Measurements from ENCODE around the gene PTPRD. TPM values are rescaled to one million over a fixed set of nuclear protein-coding genes. Genes with fewer than 3 reads are reported as not detected.

Gene PTPRD
- total RNA-seq, 2 experiments from 2014 or later: not detected

DNA sequence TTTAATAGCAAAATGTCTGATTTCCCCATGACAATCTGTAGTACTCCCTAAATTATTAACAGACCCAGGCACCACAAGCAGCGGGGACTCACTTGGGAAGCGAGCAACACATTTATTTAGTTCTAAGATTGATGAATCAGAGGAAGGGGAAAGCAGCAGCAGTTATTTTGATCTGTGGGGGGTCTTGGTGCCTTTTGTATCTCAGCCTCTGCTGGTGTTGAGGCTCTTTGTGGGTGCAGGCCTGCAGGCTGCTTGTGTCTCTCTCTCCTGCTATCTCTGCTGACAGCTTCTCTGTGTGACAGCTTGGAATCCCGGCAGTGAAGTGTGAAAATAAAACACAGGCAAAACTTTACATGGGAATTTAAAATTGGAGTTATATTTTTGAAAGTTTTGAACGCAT, 1935.1 kb downstream of the PTPRD start:
- no peaks in the 10 kb centered on the region for H3K9me3 Mint-ChIP-seq
- peaks cover 4% of the 10 kb centered on the region for H3K27me3 Mint-ChIP-seq (ENCODE audit: low read depth)
- no peak overlapping the region for H3K4me3 Mint-ChIP-seq
- intact Hi-C loops (cut with micrococcal nuclease): no loop called here
- H3K4me1 Mint-ChIP-seq (ENCODE audit: low read depth): no peaks in the 10 kb centered on the region
- no peak for DNase-seq
- H3K36me3 Mint-ChIP-seq (ENCODE audit: low read depth): no peaks in the 10 kb centered on the region
- CTCF ChIA-PET: no interaction called here
- no peak overlapping the region for H3K27ac Mint-ChIP-seq

DNA sequence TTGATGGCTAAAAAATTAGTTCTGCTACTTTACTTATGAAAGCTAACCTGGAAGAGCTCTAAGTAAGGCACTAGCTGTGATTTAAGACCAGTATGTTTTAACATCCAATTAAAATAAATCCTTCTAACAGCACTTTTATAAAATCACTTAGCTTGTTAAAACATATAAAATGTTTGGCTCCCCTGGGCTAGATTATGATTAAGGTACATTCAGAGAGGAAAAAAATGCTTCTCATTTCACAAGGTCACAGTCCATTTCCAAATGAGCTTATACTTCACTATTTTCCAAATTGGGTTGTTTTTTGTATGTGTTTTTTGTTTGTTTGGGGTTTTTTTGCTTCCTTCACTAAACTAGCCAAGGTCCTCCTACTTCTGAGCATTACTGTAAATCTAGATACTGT, 1938.3 kb downstream of the PTPRD start:
- intact Hi-C loops (cut with micrococcal nuclease): no loop called here
- Mint-ChIP-seq H3K4me1 (ENCODE audit: low read depth) (no peaks in the 10 kb centered on the region), H3K27me3 (ENCODE audit: low read depth) (peaks cover 4% of the 10 kb centered on the region), H3K27ac (no peak overlapping the region), H3K4me3 (no peak overlapping the region), H3K36me3 (ENCODE audit: low read depth) (no peaks in the 10 kb centered on the region), H3K9me3 (no peaks in the 10 kb centered on the region)
- DNase-seq: no peak
- CTCF ChIA-PET: interaction anchor here (0.6 kb wide), 1 partner anchor 84 kb away, joined by 3 read pairs; no protein-coding TSS in a partner anchor

GRCh38 chr9:8673830-8674229, 1939.0 kb downstream of the PTPRD start:
- Mint-ChIP-seq H3K27me3 (ENCODE audit: low read depth) (peaks cover 4% of the 10 kb centered on the region), H3K4me1 (ENCODE audit: low read depth) (no peaks in the 10 kb centered on the region), H3K4me3 (no peak overlapping the region), H3K9me3 (no peaks in the 10 kb centered on the region), H3K27ac (no peak overlapping the region), H3K36me3 (ENCODE audit: low read depth) (no peaks in the 10 kb centered on the region)
- intact Hi-C loops (cut with micrococcal nuclease): no loop called here
- CTCF ChIA-PET: no interaction called here
- no peak for DNase-seq

- Mint-ChIP-seq H3K4me3 (no peak overlapping the region), H3K9me3 (no peaks in the 10 kb centered on the region), H3K27me3 (ENCODE audit: low read depth) (peaks cover 3% of the 10 kb centered on the region), H3K27ac (no peak overlapping the region), H3K36me3 (ENCODE audit: low read depth) (no peaks in the 10 kb centered on the region), H3K4me1 (ENCODE audit: low read depth) (no peaks in the 10 kb centered on the region)
- intact Hi-C loops (cut with micrococcal nuclease): no loop called here
- CTCF ChIA-PET: no interaction called here
- no peak for DNase-seq
Observed at GRCh38 chr9:8670751-8671150, 1942.1 kb downstream of the PTPRD start.

DNA sequence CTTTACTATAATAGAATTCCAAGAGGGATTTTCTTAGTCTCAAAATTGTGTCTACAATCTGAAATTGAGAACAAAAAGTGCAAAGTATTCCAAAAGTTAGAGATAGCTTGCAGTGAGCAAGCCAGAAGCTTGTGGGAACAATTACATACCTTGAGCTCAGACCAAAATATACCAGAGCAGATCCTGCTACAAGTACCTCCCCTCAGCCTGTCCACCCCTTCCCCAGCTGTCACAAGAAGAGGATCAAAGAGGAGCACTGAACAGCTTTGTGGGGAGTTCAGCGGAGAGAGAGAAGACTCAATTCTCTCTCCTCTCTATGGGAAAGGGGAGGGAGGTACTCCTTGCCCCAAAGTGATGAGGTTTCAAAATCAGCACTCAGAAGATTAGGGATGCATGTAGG, 1944.1 kb downstream of the PTPRD start:
- intact Hi-C loops (cut with micrococcal nuclease): no loop called here
- no peak overlapping the region for H3K27ac Mint-ChIP-seq
- no peaks in the 10 kb centered on the region for H3K36me3 Mint-ChIP-seq (ENCODE audit: low read depth)
- CTCF ChIA-PET: no interaction called here
- no peak for DNase-seq
- no peaks in the 10 kb centered on the region for H3K9me3 Mint-ChIP-seq
- no peaks in the 10 kb centered on the region for H3K4me1 Mint-ChIP-seq (ENCODE audit: low read depth)
- no peaks in the 10 kb centered on the region for H3K27me3 Mint-ChIP-seq (ENCODE audit: low read depth)
- no peak overlapping the region for H3K4me3 Mint-ChIP-seq

DNA sequence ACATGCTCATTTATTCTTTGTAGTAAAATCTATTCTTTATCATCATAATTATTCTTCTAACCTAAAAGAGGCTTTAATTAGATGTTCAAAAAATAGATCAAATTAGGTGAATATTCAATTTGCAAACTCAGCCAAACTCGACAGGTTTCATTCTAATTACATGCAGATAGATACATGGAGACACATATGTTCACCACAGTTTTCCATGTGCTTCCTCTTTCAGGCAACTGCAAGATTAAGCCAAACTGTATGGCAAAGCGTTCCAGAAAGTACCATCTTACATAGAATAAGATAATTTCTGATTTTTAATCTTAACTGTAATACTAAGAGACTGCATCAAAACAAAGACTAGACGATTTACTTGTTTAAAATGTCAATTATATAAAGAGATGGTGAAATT, 1944.6 kb downstream of the PTPRD start:
- Mint-ChIP-seq H3K27ac (no peak overlapping the region), H3K36me3 (ENCODE audit: low read depth) (no peaks in the 10 kb centered on the region), H3K4me1 (ENCODE audit: low read depth) (no peaks in the 10 kb centered on the region), H3K27me3 (ENCODE audit: low read depth) (no peaks in the 10 kb centered on the region), H3K9me3 (no peaks in the 10 kb centered on the region), H3K4me3 (no peak overlapping the region)
- no peak for DNase-seq
- CTCF ChIA-PET: no interaction called here
- intact Hi-C loops (cut with micrococcal nuclease): no loop called here

DNA sequence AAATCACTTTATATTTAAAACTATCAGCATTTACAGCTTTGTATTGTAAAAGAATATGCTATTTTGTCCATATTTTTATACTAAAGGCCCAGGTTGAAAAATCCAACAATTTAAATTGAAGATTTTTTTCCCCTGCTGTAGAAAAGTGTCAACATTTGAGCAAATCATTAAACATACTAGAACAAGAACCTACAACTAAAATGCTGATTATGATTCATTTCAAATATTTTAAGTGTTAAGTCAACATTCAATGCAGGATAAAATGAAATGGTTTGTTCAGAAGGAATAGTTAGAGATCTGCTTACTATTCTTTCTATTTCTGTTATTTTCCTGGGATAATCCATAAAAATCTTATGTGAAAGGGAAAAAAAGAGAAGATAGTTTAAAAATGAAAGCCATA, 1946.7 kb downstream of the PTPRD start:
- no peaks in the 10 kb centered on the region for H3K9me3 Mint-ChIP-seq
- no peaks in the 10 kb centered on the region for H3K27me3 Mint-ChIP-seq (ENCODE audit: low read depth)
- H3K27ac Mint-ChIP-seq: no peak overlapping the region
- CTCF ChIA-PET: no interaction called here
- intact Hi-C loops (cut with micrococcal nuclease): no loop called here
- H3K4me1 Mint-ChIP-seq (ENCODE audit: low read depth): no peaks in the 10 kb centered on the region
- H3K36me3 Mint-ChIP-seq (ENCODE audit: low read depth): no peaks in the 10 kb centered on the region
- no peak overlapping the region for H3K4me3 Mint-ChIP-seq
- DNase-seq: no peak

GRCh38 chr9:8660383-8660782, 1952.4 kb downstream of the PTPRD start:
- no peaks in the 10 kb centered on the region for H3K27me3 Mint-ChIP-seq (ENCODE audit: low read depth)
- intact Hi-C loops (cut with micrococcal nuclease): no loop called here
- H3K9me3 Mint-ChIP-seq: no peaks in the 10 kb centered on the region
- H3K4me3 Mint-ChIP-seq: no peak overlapping the region
- DNase-seq: no peak
- H3K27ac Mint-ChIP-seq: no peak overlapping the region
- no peaks in the 10 kb centered on the region for H3K4me1 Mint-ChIP-seq (ENCODE audit: low read depth)
- H3K36me3 Mint-ChIP-seq (ENCODE audit: low read depth): no peaks in the 10 kb centered on the region
- CTCF ChIA-PET: no interaction called here

DNA sequence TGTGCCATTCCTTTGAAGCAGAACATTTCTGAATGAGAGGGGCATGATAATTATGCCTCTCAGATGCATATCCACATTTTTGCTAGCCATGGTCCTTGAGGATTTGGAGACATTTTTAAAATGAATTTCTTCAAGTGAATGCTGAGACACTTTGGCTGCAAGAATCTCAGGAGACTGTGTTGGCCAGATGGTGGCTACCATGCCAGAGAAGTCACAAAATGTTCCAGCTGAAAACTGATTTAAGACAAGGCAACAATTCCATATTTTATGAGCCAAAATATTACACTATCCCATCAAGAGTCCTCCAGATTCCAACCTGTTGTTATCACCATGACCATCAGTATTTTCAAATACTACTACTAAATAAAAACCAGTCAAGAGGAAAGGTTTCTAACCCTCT, 1953.7 kb downstream of the PTPRD start:
- H3K4me3 Mint-ChIP-seq: no peak overlapping the region
- no peak for DNase-seq
- H3K36me3 Mint-ChIP-seq (ENCODE audit: low read depth): no peaks in the 10 kb centered on the region
- H3K27ac Mint-ChIP-seq: no peak overlapping the region
- H3K9me3 Mint-ChIP-seq: no peaks in the 10 kb centered on the region
- intact Hi-C loops (cut with micrococcal nuclease): no loop called here
- CTCF ChIA-PET: interaction anchor here (0.6 kb wide), 1 partner anchor 115 kb away, joined by 3 read pairs; no protein-coding TSS in a partner anchor
- H3K4me1 Mint-ChIP-seq (ENCODE audit: low read depth): no peaks in the 10 kb centered on the region
- H3K27me3 Mint-ChIP-seq (ENCODE audit: low read depth): no peaks in the 10 kb centered on the region

DNA sequence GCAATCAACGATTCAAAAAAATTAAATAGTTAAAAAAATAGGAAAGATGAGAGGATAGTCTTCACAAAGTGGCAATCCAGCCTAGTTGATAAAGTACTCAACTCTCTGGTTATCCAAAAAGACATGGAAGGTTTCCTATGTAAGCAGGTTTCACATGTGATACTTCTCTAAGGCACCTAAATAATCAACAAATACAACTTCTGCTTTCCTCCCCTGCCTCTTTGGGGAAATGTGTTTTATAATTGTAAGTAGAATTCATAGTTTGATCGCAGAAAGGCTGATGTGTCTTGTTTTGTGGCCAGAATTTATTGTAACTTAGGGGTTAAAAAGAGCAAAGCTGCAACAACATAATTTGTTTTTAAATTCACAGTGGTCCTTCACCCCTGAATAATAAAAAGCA, 1957.7 kb downstream of the PTPRD start:
- Mint-ChIP-seq H3K4me1 (ENCODE audit: low read depth) (no peaks in the 10 kb centered on the region), H3K9me3 (no peaks in the 10 kb centered on the region), H3K27ac (no peak overlapping the region), H3K4me3 (no peak overlapping the region), H3K36me3 (ENCODE audit: low read depth) (no peaks in the 10 kb centered on the region), H3K27me3 (ENCODE audit: low read depth) (no peaks in the 10 kb centered on the region)
- intact Hi-C loops (cut with micrococcal nuclease): no loop called here
- no peak for DNase-seq
- CTCF ChIA-PET: interaction anchor here (0.6 kb wide), 1 partner anchor 9 kb away, joined by 3 read pairs; no protein-coding TSS in a partner anchor

GRCh38 chr9:8653855-8654254, 1958.9 kb downstream of the PTPRD start:
- Mint-ChIP-seq H3K36me3 (ENCODE audit: low read depth) (no peaks in the 10 kb centered on the region), H3K9me3 (no peaks in the 10 kb centered on the region), H3K4me3 (no peak overlapping the region), H3K27ac (no peak overlapping the region), H3K27me3 (ENCODE audit: low read depth) (no peaks in the 10 kb centered on the region), H3K4me1 (ENCODE audit: low read depth) (no peaks in the 10 kb centered on the region)
- DNase-seq: no peak
- CTCF ChIA-PET: no interaction called here
- intact Hi-C loops (cut with micrococcal nuclease): no loop called here

- intact Hi-C loops (cut with micrococcal nuclease): no loop called here
- H3K27me3 Mint-ChIP-seq (ENCODE audit: low read depth): no peaks in the 10 kb centered on the region
- no peaks in the 10 kb centered on the region for H3K4me1 Mint-ChIP-seq (ENCODE audit: low read depth)
- H3K27ac Mint-ChIP-seq: no peak overlapping the region
- CTCF ChIA-PET: no interaction called here
- no peak overlapping the region for H3K4me3 Mint-ChIP-seq
- H3K9me3 Mint-ChIP-seq: no peaks in the 10 kb centered on the region
- no peak for DNase-seq
- no peaks in the 10 kb centered on the region for H3K36me3 Mint-ChIP-seq (ENCODE audit: low read depth)
Observed at GRCh38 chr9:8653111-8653510, 1959.7 kb downstream of the PTPRD start.

DNA sequence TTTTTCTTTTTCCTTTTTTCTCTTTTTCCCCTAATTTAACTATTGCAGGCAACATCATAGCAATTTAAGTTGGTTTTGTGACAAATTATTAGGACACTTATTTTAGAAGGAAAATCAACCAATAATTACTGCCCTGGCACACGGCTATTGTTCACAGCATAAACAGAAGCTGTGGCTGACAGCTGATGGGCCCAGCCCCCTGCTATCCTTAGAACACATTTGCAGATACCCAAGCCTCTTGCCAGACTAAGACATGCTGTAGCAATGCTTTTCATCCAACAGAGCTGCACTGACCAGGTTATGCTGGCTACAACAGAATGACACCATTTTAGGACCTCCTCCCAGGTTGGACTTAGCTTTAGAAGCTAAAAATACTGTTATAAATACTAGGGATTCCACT, 1960.5 kb downstream of the PTPRD start:
- Mint-ChIP-seq H3K36me3 (ENCODE audit: low read depth) (no peaks in the 10 kb centered on the region), H3K27me3 (ENCODE audit: low read depth) (no peaks in the 10 kb centered on the region), H3K9me3 (no peaks in the 10 kb centered on the region), H3K27ac (no peak overlapping the region), H3K4me3 (no peak overlapping the region), H3K4me1 (ENCODE audit: low read depth) (no peaks in the 10 kb centered on the region)
- no peak for DNase-seq
- intact Hi-C loops (cut with micrococcal nuclease): no loop called here
- CTCF ChIA-PET: no interaction called here

DNA sequence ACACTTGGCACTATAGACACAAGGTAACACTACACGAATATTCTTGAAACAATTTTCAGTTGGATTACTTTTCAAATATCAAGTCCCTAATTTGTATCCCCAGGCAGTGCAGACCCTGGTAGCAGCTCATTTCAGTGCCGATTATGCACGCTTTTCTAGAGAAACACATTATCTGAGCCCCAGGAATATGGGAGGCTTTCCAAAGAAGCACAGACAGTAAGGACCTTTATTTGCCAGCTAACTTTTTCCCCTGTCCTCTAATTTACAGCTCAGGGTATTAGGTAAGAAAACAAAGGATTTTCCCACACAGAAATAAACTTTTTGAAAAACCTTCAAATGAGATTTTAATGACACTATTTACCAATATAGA, 1961.0 kb downstream of the PTPRD start:
- Mint-ChIP-seq H3K36me3 (ENCODE audit: low read depth) (no peaks in the 10 kb centered on the region), H3K27ac (no peak overlapping the region), H3K4me3 (no peak overlapping the region), H3K9me3 (no peaks in the 10 kb centered on the region), H3K4me1 (ENCODE audit: low read depth) (no peaks in the 10 kb centered on the region), H3K27me3 (ENCODE audit: low read depth) (no peaks in the 10 kb centered on the region)
- CTCF ChIA-PET: no interaction called here
- intact Hi-C loops (cut with micrococcal nuclease): no loop called here
- no peak for DNase-seq

All from activated naive CD4-positive, alpha-beta T cell treated with anti-CD3 and anti-CD28 coated beads for 36 hours (primary cell).